Fibroblast of peridontal ligament (primary cell): Measurements from ENCODE around the gene DNAJA2.
"Not testable (repeated sequence)": the region's sequence is repeated elsewhere in the genome, so short reads cannot be mapped to it uniquely, and the experiment has no call there.

Experiments used
- DNase-seq: peaks from one replicate; pipeline ENCODE4 v3.0.0-alpha.2; 2010; ENCODE audit errors: extremely low read depth

The DNAJA2 gene

GRCh38 chr16:46973207-46973995, at the start of gene DNAJA2:
DNAJA2 (minus strand) TSS chr16:46973674; CDS start chr16:46973572, 102 bp downstream.
- DNase-seq: peak; percentile 81

- DNase-seq: peak; percentile 13
Measured at GRCh38 chr16:47019568-47019967, 46.1 kb upstream of the DNAJA2 start.

GRCh38 chr16:47018223-47018891, 44.9 kb upstream of the DNAJA2 start:
- no peak for DNase-seq

- no peak for DNase-seq
Measured at GRCh38 chr16:47017636-47018035, 44.2 kb upstream of the DNAJA2 start.

- no peak for DNase-seq
Measured at GRCh38 chr16:47016700-47017133, 43.2 kb upstream of the DNAJA2 start.

- no peak for DNase-seq
Measured at GRCh38 chr16:47013910-47014309, 40.4 kb upstream of the DNAJA2 start.

GRCh38 chr16:47013172-47013571, 39.7 kb upstream of the DNAJA2 start:
- no peak for DNase-seq

GRCh38 chr16:47010812-47011211, 37.3 kb upstream of the DNAJA2 start:
- not testable (repeated sequence) for DNase-seq

GRCh38 chr16:47008612-47009011, 35.1 kb upstream of the DNAJA2 start:
- no peak for DNase-seq

- DNase-seq: no peak
Measured at GRCh38 chr16:47008174-47008573, 34.7 kb upstream of the DNAJA2 start.

GRCh38 chr16:47004652-47005051, 31.2 kb upstream of the DNAJA2 start:
- no peak for DNase-seq

GRCh38 chr16:47000066-47000465, 26.6 kb upstream of the DNAJA2 start:
- DNase-seq: not testable (repeated sequence)

GRCh38 chr16:46997844-46998243, 24.4 kb upstream of the DNAJA2 start:
- DNase-seq: no peak

GRCh38 chr16:46996952-46997458, 23.5 kb upstream of the DNAJA2 start:
- no peak for DNase-seq

GRCh38 chr16:46996391-46996790, 22.9 kb upstream of the DNAJA2 start:
- no peak for DNase-seq

- DNase-seq: no peak
Measured at GRCh38 chr16:46991729-46992704, 18.5 kb upstream of the DNAJA2 start.

- DNase-seq: no peak
Measured at GRCh38 chr16:46986896-46987295, 13.4 kb upstream of the DNAJA2 start.

- DNase-seq: no peak
Measured at GRCh38 chr16:46986438-46986837, 13.0 kb upstream of the DNAJA2 start.

GRCh38 chr16:46982335-46982734, 8.9 kb upstream of the DNAJA2 start:
- DNase-seq: no peak

GRCh38 chr16:46980926-46981325, 7.5 kb upstream of the DNAJA2 start:
- DNase-seq: no peak

GRCh38 chr16:46976550-46976949, 3.1 kb upstream of the DNAJA2 start:
- no peak for DNase-seq
